Epithelial cell of esophagus (primary cell): Measurements from ENCODE around the gene NAV3.

Experiments
- DNase-seq: peaks from one replicate; pipeline ENCODE4 v3.0.0; 2010; ENCODE audit warnings: low read depth
- H3K4me3 ChIP-seq: 2 replicates; pipeline ENCODE4 v1.5.1; 2011; ENCODE audit warnings: mild to moderate bottlenecking, low read length, control low read depth
- TF ChIP-seq, protein P1 (sequence below): IDR thresholded peaks from 2 replicates; pipeline ENCODE4 v1.5.1; 2011; ENCODE audit warnings: low read depth, mild to moderate bottlenecking, low read length, control low read depth, inconsistent platforms; ENCODE audit not compliant: insufficient read depth; ENCODE audit errors: missing control alignments

NAV3 gene

DNA sequence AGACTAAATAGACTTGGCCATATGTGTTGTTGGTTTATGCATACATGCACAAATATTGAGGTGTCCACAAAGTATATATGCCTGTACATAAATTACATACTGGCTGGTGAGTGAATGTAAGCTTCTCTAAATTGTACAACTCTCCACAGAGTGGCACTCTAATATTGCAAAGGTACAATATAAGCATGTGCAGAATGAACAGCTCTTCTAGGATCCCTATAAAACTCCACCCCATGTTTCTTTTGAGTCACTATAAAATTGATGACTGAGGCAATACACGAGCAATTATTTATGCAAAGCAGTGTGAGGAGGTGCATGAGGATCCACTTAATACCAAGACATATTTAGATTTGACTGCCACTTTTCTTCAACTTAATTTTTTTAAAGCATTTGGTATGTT lies 172.2 kb downstream of the NAV3 start:
- TF ChIP-seq, protein P1, sequence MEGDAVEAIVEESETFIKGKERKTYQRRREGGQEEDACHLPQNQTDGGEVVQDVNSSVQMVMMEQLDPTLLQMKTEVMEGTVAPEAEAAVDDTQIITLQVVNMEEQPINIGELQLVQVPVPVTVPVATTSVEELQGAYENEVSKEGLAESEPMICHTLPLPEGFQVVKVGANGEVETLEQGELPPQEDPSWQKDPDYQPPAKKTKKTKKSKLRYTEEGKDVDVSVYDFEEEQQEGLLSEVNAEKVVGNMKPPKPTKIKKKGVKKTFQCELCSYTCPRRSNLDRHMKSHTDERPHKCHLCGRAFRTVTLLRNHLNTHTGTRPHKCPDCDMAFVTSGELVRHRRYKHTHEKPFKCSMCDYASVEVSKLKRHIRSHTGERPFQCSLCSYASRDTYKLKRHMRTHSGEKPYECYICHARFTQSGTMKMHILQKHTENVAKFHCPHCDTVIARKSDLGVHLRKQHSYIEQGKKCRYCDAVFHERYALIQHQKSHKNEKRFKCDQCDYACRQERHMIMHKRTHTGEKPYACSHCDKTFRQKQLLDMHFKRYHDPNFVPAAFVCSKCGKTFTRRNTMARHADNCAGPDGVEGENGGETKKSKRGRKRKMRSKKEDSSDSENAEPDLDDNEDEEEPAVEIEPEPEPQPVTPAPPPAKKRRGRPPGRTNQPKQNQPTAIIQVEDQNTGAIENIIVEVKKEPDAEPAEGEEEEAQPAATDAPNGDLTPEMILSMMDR = peak; percentile 31
- no peak overlapping the region for H3K4me3 ChIP-seq
- DNase-seq = peak; percentile 42

DNA sequence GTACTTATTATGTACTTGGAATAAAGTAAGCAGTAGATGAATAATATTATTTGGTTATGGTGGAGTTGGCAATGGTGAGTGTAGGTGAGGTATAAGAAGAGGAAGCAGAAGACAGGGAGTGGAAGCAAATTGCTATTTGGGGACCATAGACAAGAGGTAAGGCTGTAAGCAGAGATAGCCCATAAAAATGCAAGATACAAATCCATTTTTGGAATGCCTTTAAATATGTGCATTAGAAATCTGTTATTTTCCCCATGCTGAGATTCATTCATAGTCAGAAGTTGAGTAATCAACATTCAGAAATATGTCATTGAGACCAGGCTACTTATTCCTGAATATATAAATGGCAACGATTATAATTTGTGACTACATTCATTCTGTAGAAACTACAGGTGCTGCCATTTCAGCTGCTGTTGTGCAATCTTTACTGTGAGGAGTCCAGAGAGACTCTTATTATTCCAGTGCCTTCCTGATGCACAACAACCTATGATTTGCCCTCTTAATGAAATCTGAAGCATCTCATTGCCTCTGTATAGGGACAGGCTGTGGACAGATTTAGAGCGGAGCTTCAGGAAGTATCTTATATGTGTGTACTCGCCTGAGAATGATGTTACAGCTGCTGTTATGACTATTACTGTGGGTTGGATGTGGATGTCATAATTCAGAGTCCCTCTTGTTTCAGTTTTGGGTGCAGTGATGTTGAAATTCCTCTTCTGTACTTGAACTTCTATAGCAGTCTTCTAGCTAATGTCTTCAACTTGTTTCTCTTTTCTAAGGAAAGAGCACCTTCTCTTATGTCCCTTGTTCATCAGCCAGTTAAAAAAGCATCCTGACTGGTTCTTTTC lies 173.8 kb downstream of the NAV3 start:
- no peak for DNase-seq
- TF ChIP-seq, protein P1 = no peak
- no peak overlapping the region for H3K4me3 ChIP-seq

DNA sequence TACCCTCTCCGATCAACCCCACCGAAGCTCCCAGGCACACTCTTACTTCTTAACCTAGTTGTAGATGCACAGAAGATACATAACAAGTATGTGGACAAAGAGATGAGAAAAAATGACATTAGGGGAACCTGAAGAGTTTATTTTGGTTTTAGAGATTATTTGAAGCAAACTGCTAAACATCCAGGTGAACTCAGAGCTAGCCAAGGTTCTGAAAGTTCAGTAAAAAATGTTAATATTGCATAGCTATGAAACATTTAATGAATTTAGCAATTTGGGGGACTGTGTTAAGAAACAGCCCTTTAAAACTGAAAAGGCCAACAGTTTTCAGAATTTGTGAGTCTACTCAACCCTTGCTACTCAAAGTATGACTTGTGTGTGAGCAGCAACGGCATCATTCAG lies 174.4 kb downstream of the NAV3 start:
- DNase-seq = no peak
- H3K4me3 ChIP-seq = no peak overlapping the region
- TF ChIP-seq, protein P1 = no peak

DNA sequence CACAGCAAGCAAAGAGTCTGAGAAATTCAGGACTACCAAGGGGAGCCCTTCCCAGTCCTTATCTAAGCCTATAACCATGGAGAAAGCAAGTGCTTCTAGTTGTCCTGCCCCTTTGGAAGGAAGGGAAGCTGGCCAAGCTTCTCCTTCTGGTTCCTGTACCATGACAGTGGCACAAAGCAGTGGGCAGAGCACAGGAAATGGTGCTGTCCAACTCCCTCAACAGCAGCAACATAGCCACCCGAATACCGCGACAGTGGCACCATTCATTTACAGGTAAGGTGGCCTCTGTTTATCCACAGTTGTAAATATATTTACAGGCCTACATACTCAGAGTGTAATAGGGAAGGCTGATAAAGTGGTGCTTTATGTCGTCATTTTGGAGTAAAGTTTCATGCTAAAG lies 176.5 kb downstream of the NAV3 start:
- H3K4me3 ChIP-seq = no peak overlapping the region
- TF ChIP-seq, protein P1 = no peak
- no peak for DNase-seq

DNA sequence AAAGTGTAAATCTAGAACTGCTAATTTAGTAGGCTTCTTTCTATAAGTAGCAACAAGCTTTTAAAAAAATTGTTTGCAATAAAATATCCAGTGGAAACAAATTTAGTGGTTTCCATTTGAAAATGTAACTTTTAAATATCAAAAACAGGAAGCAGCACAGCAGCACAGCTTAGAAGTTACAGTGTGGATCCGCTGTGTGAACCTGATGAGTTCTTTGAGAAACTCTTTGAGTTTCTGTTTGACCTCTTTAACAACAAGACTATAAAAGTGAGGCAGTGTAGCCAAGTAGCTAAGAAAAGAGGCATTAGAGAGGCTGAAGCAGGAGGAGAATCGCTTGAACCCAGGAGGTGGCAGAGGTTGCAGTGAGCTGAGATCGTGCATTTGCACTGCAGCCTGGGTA lies 178.3 kb downstream of the NAV3 start:
- no peak for DNase-seq
- no peak overlapping the region for H3K4me3 ChIP-seq
- TF ChIP-seq, protein P1 = no peak

DNA sequence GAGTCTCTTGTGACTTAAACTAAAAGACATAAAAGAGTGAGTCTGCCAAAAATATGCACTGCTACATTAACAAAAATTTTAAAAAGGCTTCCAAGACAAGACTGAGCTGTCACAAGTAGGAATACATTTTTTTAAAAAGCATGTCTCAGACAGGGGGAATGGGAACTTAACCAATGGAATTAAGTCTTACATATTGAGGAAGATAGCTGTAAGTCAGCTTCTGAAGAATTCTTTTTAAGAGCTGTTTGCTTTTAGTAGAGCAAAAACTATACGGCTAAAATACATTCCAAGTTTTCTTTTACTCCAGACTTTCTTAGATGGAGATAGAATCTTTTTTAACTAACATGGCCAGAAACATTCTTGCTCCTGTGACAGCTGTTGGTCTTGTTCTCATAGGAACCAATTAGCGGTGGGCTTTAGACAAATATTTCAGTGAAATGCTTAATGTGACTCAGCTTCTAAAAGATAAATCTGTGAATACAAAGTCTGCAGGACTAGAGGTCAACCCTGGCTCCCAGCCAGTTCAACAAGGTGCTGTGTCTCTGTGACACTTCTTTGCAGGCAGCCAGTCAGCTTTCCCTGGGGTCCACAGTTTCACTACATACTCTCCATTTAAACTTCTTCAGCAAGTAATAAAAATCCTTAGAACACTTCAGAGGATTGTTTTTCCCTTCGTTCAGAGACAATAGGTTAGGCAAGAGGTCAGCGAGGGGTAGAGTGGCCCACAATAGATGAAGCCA lies 187.6 kb downstream of the NAV3 start:
- TF ChIP-seq, protein P1 = no peak
- no peak overlapping the region for H3K4me3 ChIP-seq
- DNase-seq = no peak

DNA sequence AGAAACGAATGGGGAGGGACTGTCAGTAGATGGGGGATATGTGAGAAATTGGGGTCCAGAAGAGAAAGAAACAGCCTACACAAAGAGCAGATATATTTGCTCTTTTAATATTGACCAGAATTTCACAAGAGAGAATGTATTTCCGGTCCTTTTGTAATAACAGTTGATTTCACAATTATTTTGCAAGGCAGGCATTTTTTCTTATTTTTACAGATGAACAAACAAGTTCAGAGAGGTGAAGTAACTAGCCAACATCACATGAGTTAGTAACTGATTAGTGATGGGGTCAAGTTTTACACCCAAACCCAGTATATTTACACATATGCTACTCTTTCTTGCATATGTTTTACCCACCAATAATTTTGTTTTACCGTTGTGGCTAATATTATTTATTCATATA lies 188.2 kb downstream of the NAV3 start:
- TF ChIP-seq, protein P1 = no peak
- H3K4me3 ChIP-seq = no peak overlapping the region
- DNase-seq = peak; percentile 4
